GM15510 (cell line): ENCODE data around the gene HOXC10.

ENCODE experiments used
- POLR2A ChIP-seq: IDR thresholded peaks from 3 replicates; pipeline ENCODE4 v1.6.1; 2011; ENCODE audit warnings: borderline replicate concordance; ENCODE audit not compliant: insufficient read length; ENCODE audit errors: extremely low read depth

The HOXC10 gene

DNA sequence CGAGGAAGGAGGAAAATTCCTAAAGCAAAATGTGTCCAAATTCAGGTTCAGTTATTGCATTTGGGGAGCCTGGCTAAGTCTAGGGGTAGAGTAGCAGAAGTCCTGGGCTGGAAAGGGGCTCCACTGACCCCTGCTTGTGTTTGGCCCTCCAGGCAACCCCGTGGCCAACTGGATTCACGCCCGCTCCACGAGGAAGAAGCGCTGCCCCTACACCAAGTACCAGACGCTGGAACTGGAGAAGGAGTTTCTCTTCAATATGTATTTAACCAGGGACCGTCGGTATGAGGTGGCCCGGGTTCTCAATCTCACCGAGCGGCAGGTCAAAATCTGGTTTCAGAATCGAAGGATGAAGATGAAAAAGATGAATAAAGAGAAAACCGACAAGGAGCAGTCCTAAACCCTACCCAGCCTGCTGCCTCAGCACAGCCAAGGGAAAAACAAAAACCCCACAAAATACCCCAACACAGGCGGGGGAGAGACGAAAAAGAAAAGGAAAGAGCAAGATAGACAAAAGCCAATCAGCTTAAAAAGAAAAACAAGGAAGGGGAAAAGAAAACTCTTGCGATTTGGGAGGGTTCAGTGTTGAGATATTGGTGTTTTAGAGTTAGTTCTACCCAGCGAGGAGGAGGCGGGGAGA is 17.4 kb downstream of the HOXC10 start:
- no peak for TF ChIP-seq POLR2A

DNA sequence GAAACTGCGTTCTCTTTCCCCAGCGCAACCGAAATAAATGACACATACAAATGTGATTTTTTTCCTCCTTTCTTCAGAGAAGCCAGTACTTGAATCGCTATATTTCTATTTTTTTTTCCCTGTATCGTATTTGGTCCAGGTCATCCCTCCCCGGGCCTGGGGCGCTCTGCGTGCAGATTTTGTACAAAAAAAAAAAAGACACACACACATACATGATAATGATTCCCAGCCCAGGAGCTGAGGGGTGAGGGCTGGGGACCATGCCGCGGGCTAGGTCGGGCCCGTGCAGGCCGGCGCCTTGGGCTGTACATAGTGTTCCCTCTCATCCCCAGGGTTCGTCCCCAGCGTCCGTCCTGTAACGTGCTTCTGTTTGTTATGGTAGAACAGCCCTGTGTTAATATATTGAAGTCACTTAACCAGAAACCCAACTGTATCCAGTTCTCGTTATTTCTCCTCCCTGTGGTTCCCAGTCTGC is 18.0 kb downstream of the HOXC10 start:
- no peak for TF ChIP-seq POLR2A

DNA sequence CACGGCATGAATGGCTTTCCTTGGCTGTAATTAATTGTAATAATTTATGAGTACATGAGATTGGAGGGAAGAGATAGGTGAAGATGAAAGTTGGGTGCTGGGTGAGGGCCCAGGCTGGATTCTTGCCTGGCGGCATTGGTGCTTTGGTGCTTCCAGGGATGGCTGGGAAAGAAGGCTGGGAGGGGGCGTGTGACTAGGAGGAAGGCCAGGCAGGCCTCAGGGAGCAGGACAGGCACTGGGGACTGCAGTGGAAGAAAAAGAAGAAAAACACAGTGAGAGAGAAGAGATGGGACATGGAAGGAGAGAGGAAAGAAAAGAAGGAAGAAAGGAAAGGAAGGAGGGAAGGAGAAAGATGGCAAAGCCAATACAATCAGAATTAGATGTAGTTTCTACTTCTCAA is 18.7 kb downstream of the HOXC10 start:
- no peak for TF ChIP-seq POLR2A

DNA sequence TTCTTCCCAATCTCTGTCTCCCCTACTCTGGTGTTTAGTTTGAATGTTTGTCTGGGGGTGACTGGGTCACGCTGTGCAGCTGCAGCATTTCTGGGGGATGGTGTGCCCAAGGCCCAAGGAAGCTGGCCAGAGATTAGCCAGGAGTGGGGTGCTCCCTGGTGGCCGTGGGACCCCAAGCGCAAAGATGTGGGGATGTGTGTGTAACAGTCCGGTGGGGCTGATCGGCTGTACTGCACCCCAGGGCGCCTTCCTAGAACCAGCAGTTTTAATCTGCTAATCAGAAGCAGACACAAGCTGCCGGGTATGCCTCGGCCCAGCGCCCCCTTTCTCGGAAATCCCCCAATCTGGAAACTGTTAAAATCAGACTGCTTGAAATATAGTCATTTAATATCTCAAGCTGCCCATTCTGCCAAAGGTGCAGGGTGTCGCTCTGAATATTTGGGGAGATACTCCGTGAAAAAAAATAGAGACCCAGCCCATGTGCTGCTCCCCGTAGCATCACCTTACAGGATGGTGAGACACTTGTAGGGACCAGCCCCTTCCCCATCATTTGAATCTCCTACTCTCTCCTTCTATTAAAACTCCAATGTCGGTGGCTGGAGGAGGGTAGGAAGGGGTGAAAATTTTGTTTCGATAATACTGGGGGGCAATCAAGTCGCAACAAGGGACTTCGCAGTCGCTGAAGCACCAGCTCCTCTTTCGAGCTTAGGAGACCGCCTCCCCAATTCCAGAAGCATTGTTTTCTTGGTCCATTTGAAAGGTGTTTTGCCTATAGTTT is 19.3 kb downstream of the HOXC10 start:
- TF ChIP-seq POLR2A, result no peak

DNA sequence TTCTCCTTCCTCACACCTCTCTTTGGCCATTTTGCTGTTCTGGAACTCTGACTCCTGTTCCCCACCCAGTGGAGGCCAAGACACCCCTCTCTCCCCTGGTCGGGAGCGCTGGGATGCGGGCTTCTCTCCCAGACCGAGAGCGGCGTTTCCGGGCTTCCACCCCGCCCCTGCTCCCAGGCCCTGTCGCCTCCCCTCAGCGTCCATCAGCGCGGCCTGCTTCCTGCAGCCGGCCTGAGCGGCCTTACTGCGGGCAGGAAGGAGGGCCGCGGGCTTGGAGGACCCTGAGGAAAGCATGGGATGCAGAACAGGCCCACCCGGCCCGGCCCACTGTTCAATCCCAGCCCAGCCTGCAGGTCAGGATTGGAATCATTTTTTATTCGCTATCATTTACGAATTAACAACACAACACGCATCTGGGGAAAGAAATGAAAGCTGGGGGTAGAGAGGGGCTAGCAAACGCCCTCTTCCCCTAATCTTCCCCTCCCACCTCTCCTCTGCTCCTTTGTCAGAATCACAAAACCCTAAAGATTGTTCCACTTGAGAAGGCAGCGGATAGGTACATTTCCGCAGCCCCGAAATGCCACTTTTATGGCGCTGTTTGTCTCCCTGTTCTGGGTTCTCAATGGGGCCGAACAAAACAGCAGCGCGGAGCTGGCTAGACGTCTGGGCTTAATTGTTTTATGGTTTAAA is 20.0 kb downstream of the HOXC10 start:
- no peak for TF ChIP-seq POLR2A

DNA sequence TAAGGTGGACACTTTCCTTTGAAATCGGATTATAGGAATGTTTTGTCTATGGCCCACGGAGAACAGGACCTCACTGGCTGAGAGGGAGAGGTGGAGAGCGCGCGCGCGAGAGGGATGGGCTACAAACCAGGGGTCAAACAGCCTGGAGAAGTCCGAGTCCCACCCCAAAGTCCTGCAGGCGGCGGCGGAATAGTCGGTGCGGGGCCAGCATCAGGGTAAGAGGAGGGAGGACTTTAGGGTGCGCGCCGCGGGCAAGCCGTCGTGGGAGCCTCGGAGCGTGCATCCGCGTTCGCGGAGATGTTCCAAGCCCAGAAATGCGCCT is 20.5 kb downstream of the HOXC10 start:
- TF ChIP-seq POLR2A, result no peak

DNA sequence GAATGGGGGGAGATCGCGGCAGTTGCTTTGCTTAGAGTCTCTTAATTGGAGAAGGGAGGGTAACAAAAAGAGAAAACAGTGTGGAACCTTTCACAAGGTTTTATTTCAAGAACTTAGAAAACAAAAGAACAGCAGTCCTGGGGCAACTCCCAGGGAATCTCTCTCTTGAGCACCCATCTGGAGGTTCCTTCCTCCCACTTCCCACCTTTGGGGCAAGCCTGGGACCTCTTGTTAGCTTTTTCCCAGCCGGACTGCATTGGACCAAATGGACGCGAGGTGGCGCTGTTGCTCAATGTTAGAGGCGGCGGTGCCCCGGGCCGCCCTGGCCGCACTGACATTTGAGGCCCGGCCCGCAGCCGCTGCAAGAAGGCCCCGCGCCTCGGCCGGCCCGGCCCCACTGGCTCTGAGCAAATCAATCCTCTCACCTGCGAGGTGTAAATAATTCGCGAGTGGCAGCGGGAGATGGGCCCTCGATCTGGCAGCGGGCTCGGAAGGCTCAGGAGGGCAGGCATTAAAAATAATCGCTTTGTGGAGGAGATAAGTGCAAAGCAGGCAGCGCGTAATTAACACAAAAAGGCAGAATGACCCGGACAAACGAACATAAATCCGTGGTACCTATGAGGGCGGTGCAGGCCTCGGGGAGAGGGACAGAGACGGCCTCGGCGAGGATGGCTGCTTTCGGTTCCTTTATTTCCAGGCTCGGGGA is 21.1 kb downstream of the HOXC10 start:
- TF ChIP-seq POLR2A, result no peak

DNA sequence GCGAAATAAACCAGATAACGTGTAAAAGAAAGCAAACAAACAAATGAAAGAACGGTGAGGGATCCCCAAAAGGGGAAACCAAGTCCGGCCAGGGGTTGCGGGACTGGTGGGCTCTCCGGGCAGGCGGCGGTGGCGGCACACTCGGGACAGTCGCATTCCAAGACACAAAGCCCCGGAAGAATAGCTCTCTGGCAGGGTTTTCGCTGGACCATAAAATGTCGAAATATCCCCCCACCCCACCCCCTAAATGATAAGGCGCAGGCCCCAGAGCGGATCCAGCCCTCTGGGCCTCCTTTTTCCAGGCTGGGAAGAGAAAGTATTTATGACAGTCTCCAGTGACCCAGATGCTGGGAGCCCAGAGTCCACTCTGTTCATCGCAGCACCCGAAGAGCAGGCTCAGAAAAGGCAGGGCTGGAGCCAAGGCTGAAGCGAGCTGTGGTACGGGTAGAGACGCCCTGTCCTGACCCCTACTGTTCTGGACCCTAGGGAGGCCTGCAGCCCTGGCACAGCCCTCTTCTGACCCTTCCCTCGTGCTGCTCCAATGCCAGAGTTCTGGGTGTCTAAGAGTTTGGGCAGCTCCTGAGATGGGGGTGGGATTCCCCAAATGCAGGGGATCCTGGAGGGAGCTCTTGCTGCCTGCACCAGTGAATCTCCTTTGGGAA is 21.7 kb downstream of the HOXC10 start:
- no peak for TF ChIP-seq POLR2A

DNA sequence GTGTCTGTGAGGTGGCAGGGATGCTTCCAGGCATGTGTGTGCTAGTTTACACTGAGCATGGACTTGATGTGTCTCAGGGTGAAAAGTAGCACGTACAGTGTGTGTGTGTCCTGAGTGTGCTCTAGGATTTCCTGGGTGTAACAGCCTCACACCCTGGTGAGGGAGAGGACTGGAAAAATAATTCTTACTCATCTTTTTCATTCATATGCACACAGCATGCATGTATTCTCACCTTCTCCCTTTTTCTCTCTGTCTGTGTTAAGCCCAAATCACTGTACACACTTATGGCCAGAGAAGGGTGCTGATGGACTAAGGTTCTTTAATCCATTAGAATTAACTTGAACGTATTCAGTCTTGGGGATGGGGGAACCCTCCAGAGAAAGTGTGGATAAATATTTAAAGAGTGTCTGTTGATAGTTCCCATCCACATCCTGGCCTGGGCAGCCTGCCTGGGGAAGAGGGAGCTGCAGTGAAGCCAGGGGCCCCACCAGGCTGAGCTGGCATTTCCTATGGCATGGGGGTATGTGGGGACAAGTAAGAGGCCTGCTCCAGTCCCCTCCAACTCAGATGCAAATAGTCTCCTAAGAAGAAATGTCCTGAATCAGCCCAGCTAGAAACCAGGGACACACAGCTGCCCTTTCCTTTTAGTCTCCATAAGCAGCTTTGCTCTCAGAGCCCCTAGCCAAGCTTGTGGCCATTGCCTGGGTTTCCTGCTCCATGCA is 22.8 kb downstream of the HOXC10 start:
- no peak for TF ChIP-seq POLR2A

DNA sequence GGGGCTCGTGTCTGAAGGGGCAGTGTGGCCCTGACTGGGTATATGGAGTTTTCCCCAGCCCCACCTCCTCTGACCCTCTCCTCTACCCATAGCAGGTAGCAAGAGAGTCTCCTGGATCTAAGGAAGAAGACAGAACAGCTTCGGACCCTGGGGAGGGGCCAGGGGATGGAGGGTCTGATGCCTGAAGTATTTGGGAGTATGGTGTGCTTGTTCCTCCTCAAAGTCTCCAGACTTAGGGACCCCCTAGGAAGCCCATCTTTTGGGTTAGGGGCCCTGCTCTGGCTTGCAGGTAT is 23.3 kb downstream of the HOXC10 start:
- no peak for TF ChIP-seq POLR2A

DNA sequence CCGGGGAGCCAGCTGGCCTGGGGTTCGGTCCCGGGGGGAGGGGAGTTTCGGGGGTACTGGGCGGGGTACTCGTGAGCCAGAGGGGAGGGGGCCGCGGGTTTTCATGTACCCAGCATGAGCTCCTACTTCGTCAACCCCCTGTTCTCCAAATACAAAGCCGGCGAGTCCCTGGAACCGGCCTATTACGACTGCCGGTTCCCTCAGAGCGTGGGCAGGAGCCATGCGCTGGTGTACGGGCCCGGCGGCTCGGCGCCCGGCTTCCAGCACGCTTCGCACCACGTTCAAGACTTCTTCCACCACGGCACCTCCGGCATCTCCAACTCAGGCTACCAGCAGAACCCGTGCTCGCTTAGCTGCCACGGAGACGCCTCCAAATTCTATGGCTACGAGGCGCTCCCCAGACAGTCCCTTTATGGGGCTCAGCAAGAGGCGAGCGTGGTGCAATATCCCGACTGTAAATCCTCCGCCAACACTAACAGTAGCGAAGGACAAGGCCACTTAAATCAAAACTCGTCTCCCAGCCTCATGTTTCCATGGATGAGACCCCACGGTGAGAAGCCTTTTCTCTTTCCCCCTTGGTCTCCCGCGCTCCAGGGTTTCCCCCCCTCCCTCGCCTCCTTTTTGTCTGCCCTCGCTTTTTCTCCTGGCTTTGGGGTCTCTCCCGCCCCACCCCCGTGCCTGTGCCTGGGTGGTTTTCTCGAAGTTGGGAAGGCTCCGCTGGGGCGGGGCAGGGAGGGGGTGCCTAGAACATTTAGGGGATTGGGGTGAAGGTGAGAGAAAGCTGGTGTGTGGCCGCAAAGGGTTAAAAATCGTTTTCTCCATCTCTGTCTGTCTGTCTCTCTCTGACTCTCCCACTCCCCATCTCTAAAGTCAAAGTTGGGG is 24.5 kb downstream of the HOXC10 start:
- TF ChIP-seq POLR2A, result no peak

DNA sequence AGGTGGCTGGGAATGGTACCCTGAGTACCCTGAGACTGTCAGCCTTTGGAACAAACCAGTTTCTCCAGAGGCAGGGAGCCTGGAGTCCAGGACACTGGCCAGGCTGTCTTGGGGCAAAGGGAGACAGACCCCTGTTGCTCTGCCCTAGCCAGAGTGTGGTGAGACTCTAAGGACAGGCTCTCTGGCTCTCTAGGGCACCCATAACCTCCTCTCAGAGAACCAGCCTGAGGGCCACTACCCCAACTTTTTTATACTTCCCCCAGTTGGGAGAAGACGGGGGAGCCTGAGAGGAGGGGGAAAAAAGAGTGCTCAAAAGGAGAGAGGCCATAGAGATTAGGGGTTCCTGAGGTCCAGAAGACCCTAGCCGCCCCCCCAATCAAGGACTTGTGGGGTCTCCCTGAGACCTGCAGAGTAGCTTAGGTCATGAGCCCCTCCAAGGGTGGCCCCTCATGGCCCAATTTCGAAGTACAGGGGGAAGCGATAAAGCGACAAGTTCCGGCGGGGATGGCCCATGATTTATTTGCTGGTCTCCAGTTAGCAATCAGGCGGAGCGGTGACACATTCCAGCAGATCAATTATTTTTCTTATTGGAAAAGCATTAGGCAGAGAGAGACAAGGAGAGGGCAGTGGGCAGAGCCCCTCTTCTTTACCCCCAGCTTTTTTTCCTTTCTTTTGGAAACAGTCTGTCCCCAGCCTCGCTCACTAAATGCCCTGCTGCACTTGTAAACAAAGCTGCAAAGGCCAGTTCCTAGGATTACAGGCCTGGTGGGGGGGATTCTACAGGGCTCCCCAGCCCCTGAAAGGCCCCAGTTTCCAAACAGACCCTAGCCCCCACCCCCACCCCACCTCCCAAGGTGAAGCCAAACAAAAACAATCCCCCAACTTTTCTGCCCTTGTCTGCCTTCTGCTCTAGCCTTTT is 25.4 kb downstream of the HOXC10 start:
- TF ChIP-seq POLR2A, result no peak
